B cell (primary cell): ENCODE results near the gene ETV1. TPM values are rescaled to one million over a fixed set of nuclear protein-coding genes. Genes with fewer than 3 reads are reported as not detected.
"Not testable (repeated sequence)": the region's sequence is repeated elsewhere in the genome, so short reads cannot be mapped to it uniquely, and the experiment has no call there.

ENCODE experiments used
- ATAC-seq: fragments of 200-7000 bp; cut with Tn5 transposase; one replicate; pipeline ENCODE4 v1.10.0; 2021; ENCODE audit warnings: low read depth, mild to moderate bottlenecking, moderate number of reproducible peaks, moderate library complexity
- CTCF ChIA-PET: fragments of 350-600 bp; sonication (Branson Sonifier 250); formaldehyde crosslinking; loops from one replicate; lab custom pipeline; 2021; ENCODE audit warnings: antibody characterized with exemption, inconsistent platforms; lab: Charles Lee
- POLR2A ChIA-PET: fragments of 350-600 bp; sonication (Branson Sonifier 250); formaldehyde crosslinking; loops from one replicate; lab custom pipeline; 2021; ENCODE audit warnings: antibody characterized with exemption; lab: Charles Lee
- DNase-seq: peaks from one replicate; pipeline ENCODE4 v3.0.0; 2013
- H2AFZ ChIP-seq: 2 replicates; pipeline ENCODE4 v1.6.1; 2012; ENCODE audit warnings: mild to moderate bottlenecking, low read depth, low read length; ENCODE audit not compliant: insufficient read depth, poor library complexity, severe bottlenecking
- H3K27ac ChIP-seq, 2 donors: 1 replicate in 1 of 2; 2 replicates in 1 of 2; pipeline ENCODE4 v1.5.1; 2012 to 2013; ENCODE audit warnings: low read length in 2 of 2, mild to moderate bottlenecking in 2 of 2, moderate library complexity in 1 of 2
- H3K27me3 ChIP-seq, 4 experiments: fragments of 200-600 bp in 1 of 4; sonication (generic) in 1 of 4; replicated peaks in 1 of 4; 1 replicate in 2 of 4; 2 replicates in 2 of 4; pipeline versions ENCODE4 v1.6.1 to v1.7.0; 2013 to 2016; ENCODE audit warnings: low read length in 3 of 4, mild to moderate bottlenecking in 2 of 4, mixed read lengths in 1 of 4, moderate library complexity in 1 of 4; ENCODE audit not compliant: insufficient read depth in 4 of 4, control insufficient read depth in 3 of 4; ENCODE audit errors: control extremely low read depth in 1 of 4
- H3K36me3 ChIP-seq, 2 experiments: replicated peaks in 1 of 2; 1 replicate in 1 of 2; 2 replicates in 1 of 2; pipeline versions ENCODE4 v1.6.1 to v1.7.1; 2013; ENCODE audit warnings: low read length in 1 of 2; ENCODE audit not compliant: insufficient read depth in 2 of 2, control insufficient read depth in 1 of 2; ENCODE audit errors: control extremely low read depth in 1 of 2, extremely low read depth in 1 of 2
- H3K4me1 ChIP-seq, 2 donors: fragments of 200-600 bp in 1 of 2; sonication (generic) in 1 of 2; 1 replicate in 1 of 2; 2 replicates in 1 of 2; pipeline versions ENCODE4 v1.5.1 to v1.6.1; 2013 to 2017; ENCODE audit warnings: low read length in 2 of 2; ENCODE audit not compliant: control insufficient read depth in 2 of 2, insufficient read depth in 2 of 2
- H3K4me2 ChIP-seq: replicated peaks from 2 replicates; pipeline ENCODE3; 2012; ENCODE audit warnings: mild to moderate bottlenecking, low read depth, low read length; ENCODE audit not compliant: poor library complexity, severe bottlenecking
- H3K4me3 ChIP-seq, 5 experiments: fragments of 200-600 bp in 1 of 5; sonication (generic) in 1 of 5; 1 replicate in 3 of 5; 2 replicates in 2 of 5; pipeline versions ENCODE4 v1.5.1 to v1.7.0; 2011 to 2016; ENCODE audit warnings: low read length in 4 of 5, mild to moderate bottlenecking in 4 of 5, low read depth in 2 of 5, control low read depth in 1 of 5, moderate library complexity in 1 of 5; ENCODE audit not compliant: insufficient read depth in 1 of 5; ENCODE audit errors: control extremely low read depth in 1 of 5, extremely low read depth in 1 of 5
- H3K79me2 ChIP-seq: fragments of 200-600 bp; sonication (generic); one replicate; pipeline ENCODE4 v1.6.0; 2016; ENCODE audit warnings: low read length; ENCODE audit not compliant: control insufficient read depth, insufficient read depth
- H3K9ac ChIP-seq: fragments of 200-600 bp; sonication (generic); 2 replicates; pipeline ENCODE4 v1.6.1; 2017; ENCODE audit warnings: mild to moderate bottlenecking, low read length, moderate library complexity
- H3K9me3 ChIP-seq, 3 donors: one replicate each; pipeline versions ENCODE4 v1.6.1 to v1.7.1; 2013; ENCODE audit warnings: low read length in 2 of 3; ENCODE audit not compliant: control insufficient read depth in 2 of 3, insufficient read depth in 1 of 3; ENCODE audit errors: control extremely low read depth in 1 of 3
- H4K20me1 ChIP-seq: 2 replicates; pipeline ENCODE4 v1.6.0; 2012; ENCODE audit warnings: mild to moderate bottlenecking, low read length; ENCODE audit not compliant: insufficient read depth, control insufficient read depth, poor library complexity, severe bottlenecking
- H3K27ac Mint-ChIP-seq: one replicate; pipeline ENCODE4 v1.8.0; 2021; ENCODE audit warnings: mixed read lengths
- H3K27me3 Mint-ChIP-seq: one replicate; pipeline ENCODE4 v1.8.0; 2021; ENCODE audit warnings: mixed read lengths
- H3K4me1 Mint-ChIP-seq: one replicate; pipeline ENCODE4 v1.8.0; 2021; ENCODE audit warnings: mixed read lengths
- H3K4me3 Mint-ChIP-seq: one replicate; pipeline ENCODE4 v1.8.0; 2021; ENCODE audit warnings: mixed read lengths
- H3K9me3 Mint-ChIP-seq: one replicate; pipeline ENCODE4 v1.8.0; 2022; ENCODE audit warnings: mixed read lengths; ENCODE audit not compliant: insufficient read depth
- CTCF ChIP-seq: fragments of 200-600 bp; IDR thresholded peaks from one replicate; pipeline ENCODE4 v1.8.0; 2022; ENCODE audit warnings: antibody characterized with exemption, mild to moderate bottlenecking
- EZH2 ChIP-seq: IDR thresholded peaks from 2 replicates; pipeline ENCODE4 v1.6.1; 2012; ENCODE audit warnings: borderline replicate concordance, low read depth, mild to moderate bottlenecking, moderate library complexity, low read length; ENCODE audit not compliant: insufficient read depth, poor library complexity, severe bottlenecking
- WGBS: methylation state at CpG from one replicate; pipeline ENCODE4 v1.1.5; 2013; ENCODE audit warnings: missing lambda C conversion rate; ENCODE audit not compliant: insufficient coverage; 5-methylcytosine and 5-hydroxymethylcytosine counted together
- intact Hi-C: fragments of 100-400 bp; cut with micrococcal nuclease; formaldehyde crosslinking; loops from one replicate; pipeline ENCODE4 v1.10.0; 2022
- polyA plus RNA-seq: library from polyadenylated mRNA; depleted of rRNA; stranded (reverse); fragments of >200 nt; gene quantifications from 2 replicates; pipeline ENCODE4 v1.2.3, GENCODE V29; 2012
- total RNA-seq, 2 donors: library from RNA; stranded (reverse); fragments of 120-200 nt in 1 of 2; gene quantifications; 1 replicate in 1 of 2; 2 replicates in 1 of 2; pipeline versions ENCODE4 v1.2.3 to v1.2.4, GENCODE V29; 2013 to 2022

Gene ETV1
- total and polyA plus RNA-seq, 2 donors (not counting 1 experiment from before 2014, with no cell fraction given), result not detected

- H3K9ac ChIP-seq, result no peak overlapping the region
- ChIA-PET CTCF (no interaction called here), POLR2A (no interaction called here)
- Mint-ChIP-seq H3K9me3 (no peaks in the 10 kb centered on the region), H3K27me3 (no peaks in the 10 kb centered on the region), H3K4me3 (no peak overlapping the region), H3K27ac (no peak overlapping the region), H3K4me1 (no peaks in the 10 kb centered on the region)
- no peak overlapping the region for H2AFZ ChIP-seq
- TF ChIP-seq EZH2 (no peak), CTCF (no peak)
- no peaks in the 10 kb centered on the region for H3K79me2 ChIP-seq
- no peaks in the 10 kb centered on the region for H4K20me1 ChIP-seq
- H3K27ac ChIP-seq, result no peak overlapping the region
- intact Hi-C loops, result no loop called here
- H3K4me1 ChIP-seq, result no peaks in the 10 kb centered on the region
- no peaks in the 10 kb centered on the region for H3K27me3 ChIP-seq
- no peaks in the 10 kb centered on the region for H3K9me3 ChIP-seq
- H3K36me3 ChIP-seq, result no peaks in the 10 kb centered on the region
- 60% methylated on average over 1 of the region's 1 CpG for WGBS
- ATAC-seq (no peak), DNase-seq (no peak)
- H3K4me3 ChIP-seq, result no peak overlapping the region
- H3K4me2 ChIP-seq, result no peak overlapping the region
These were observed 68.4 kb downstream of the ETV1 start for GRCh38 chr7:13921062-13921461.

DNA sequence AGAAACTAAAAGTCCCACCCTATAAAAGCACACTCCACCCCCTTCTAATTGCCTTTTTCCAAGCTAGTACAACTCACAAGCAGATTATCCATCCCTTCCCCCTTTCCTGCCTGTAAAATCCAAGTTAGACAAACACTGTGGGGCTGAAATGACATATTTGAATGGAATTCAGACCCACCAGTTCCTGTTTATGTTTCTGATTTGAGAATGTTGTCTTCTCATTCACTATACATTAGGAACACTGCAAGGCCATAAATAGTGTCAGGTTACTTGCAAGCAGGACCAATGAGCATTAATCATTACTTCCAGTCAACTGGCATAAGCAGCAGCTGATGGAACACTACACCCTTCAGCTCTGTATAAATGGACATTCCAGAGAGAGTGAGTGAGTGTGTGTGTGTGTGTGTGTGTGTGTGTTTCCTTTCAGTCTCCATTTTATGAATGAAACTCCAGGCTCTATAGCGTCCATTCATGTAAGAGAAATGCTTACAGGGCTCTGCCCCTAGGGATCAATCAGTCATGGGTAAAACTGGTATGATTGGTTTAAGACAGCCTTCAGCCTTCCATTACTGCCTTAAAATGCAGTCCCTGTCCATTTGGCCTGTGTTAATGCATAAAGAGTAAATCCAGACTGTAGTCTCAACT lies 69.3 kb downstream of the ETV1 start:
- Histone ChIP-seq H3K4me2 (no peak overlapping the region), H4K20me1 (no peaks in the 10 kb centered on the region), H2AFZ (no peak overlapping the region), H3K36me3 (no peaks in the 10 kb centered on the region), H3K27ac (no peak overlapping the region), H3K4me1 (no peaks in the 10 kb centered on the region), H3K4me3 (no peak overlapping the region), H3K9me3 (no peaks in the 10 kb centered on the region), H3K9ac (no peak overlapping the region), H3K27me3 (no peaks in the 10 kb centered on the region), H3K79me2 (no peaks in the 10 kb centered on the region)
- TF ChIP-seq EZH2 (no peak), CTCF (no peak)
- ATAC-seq, result no peak
- no peaks in the 10 kb centered on the region for H3K27me3 Mint-ChIP-seq
- WGBS, result no CpG with 5 or more reads among the region's 1 CpG
- POLR2A ChIA-PET, result no interaction called here
- no peak for DNase-seq
- intact Hi-C loops, result no loop called here
- H3K27ac Mint-ChIP-seq, result no peak overlapping the region
- no peak overlapping the region for H3K4me3 Mint-ChIP-seq
- CTCF ChIA-PET, result no interaction called here
- no peaks in the 10 kb centered on the region for H3K9me3 Mint-ChIP-seq
- no peaks in the 10 kb centered on the region for H3K4me1 Mint-ChIP-seq

GRCh38 chr7:13918333-13918732 lies 71.1 kb downstream of the ETV1 start:
- H3K27ac ChIP-seq, intact Hi-C loops, DNase-seq, H3K27me3 ChIP-seq, H2AFZ ChIP-seq, H3K4me1 Mint-ChIP-seq, H3K9me3 ChIP-seq, ATAC-seq, H3K27ac Mint-ChIP-seq, H3K27me3 Mint-ChIP-seq, H3K9ac ChIP-seq, H4K20me1 ChIP-seq, CTCF ChIA-PET, H3K4me1 ChIP-seq, H3K9me3 Mint-ChIP-seq, H3K4me3 Mint-ChIP-seq, H3K4me3 ChIP-seq, H3K79me2 ChIP-seq, H3K36me3 ChIP-seq, POLR2A ChIA-PET, H3K4me2 ChIP-seq: not testable (repeated sequence)
- WGBS, result no CpG with 5 or more reads among the region's 3 CpGs
